Vagina (tissue), 2 donors: Measurements from ENCODE around the gene ST6GAL1. TPM values are rescaled to one million over a fixed set of nuclear protein-coding genes. Genes with fewer than 3 reads are reported as not detected.

Source experiments
- DNase-seq, 2 donors: peaks; one replicate each; pipeline ENCODE4 v3.0.0-alpha.2; 2017; ENCODE audit errors: extremely low spot score in 2 of 2
- H3K27ac ChIP-seq: fragments of 200-600 bp; sonication (generic); one replicate; pipeline ENCODE4 v1.5.1; 2019
- H3K27me3 ChIP-seq: fragments of 200-600 bp; sonication (generic); one replicate; pipeline ENCODE4 v1.5.1; 2019
- H3K36me3 ChIP-seq, 2 donors: fragments of 200-600 bp; sonication (generic); one replicate each; pipeline ENCODE4 v1.5.1; 2017 to 2019
- H3K4me1 ChIP-seq: fragments of 200-600 bp; sonication (generic); one replicate; pipeline ENCODE4 v1.5.1; 2019
- H3K4me3 ChIP-seq, 2 donors: fragments of 200-600 bp; sonication (generic); 1 replicate in 1 of 2; 2 replicates in 1 of 2; pipeline ENCODE4 v1.5.1; 2016 to 2019
- H3K9me3 ChIP-seq: fragments of 200-600 bp; sonication (generic); one replicate; pipeline ENCODE4 v1.5.1; 2019
- POLR2A ChIP-seq, 2 donors: fragments of 450-650 bp; IDR thresholded peaks; one replicate each; pipeline ENCODE4 v1.6.1; 2017; ENCODE audit warnings: antibody characterized with exemption in 2 of 2, mild to moderate bottlenecking in 2 of 2, moderate library complexity in 2 of 2
- POLR2AphosphoS5 ChIP-seq, 2 donors: sonication (generic); formaldehyde crosslinking; IDR thresholded peaks; one replicate each; pipeline ENCODE4 v1.9.0; 2017; ENCODE audit warnings: antibody characterized with exemption in 2 of 2, mild to moderate bottlenecking in 2 of 2, low read depth in 1 of 2; ENCODE audit not compliant: insufficient read depth in 1 of 2
- intact Hi-C: fragments of 100-400 bp; cut with DNase I; formaldehyde crosslinking; loops from one replicate; pipeline ENCODE4 v1.15.1; 2023
- total RNA-seq: library from RNA; depleted of rRNA; stranded (reverse); fragments of >200 nt; gene quantifications from one replicate; pipeline ENCODE4 v1.2.3, GENCODE V29; 2016
- TF ChIP-seq, protein P1 (sequence below), 3 experiments: fragments of 450-650 bp in 2 of 3; fragments of 200-600 bp in 1 of 3; sonication (generic) in 1 of 3; IDR thresholded peaks; one replicate each; pipeline ENCODE4 v1.5.1; 2017 to 2019; ENCODE audit warnings: antibody characterized with exemption in 3 of 3, mild to moderate bottlenecking in 2 of 3, moderate library complexity in 2 of 3

Gene ST6GAL1
- total RNA-seq, 1 donor from 2014 or later = 37.8 TPM

DNA sequence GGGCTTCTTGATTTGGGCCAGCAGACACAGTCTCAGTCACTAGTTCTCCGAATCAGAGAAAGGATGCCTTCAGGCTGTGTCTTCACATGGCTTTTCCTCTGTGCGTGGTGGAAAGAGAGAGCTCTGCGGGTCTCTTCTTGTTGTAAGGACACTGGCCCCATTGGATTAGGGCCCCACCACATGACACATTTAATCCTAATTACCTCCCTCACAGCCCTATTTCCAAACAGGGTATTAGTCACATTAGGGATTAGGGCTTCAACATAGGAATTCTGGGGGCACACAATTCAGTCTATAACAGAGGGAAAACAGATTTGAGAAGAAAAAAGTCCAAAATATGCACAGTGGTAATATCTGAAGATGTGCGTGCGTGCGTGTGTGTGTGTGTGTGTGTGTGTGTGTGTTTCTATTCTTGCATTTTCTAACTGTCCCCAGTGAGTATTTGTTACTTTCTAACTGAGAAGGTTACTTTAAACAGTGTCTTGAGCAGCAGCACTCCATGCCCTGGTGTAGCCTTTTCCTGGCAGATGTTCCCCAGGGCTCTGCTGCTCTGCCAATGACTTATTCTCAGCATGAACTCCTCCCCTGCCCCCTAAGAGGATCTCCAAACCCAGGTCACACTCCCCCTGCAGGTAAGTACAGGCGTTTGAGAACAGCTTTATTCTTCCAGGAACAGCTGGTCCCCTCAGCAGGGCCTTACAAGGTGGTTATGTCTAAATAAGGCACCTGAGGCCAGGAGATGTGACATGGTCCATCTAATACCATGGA is 136.1 kb downstream of the ST6GAL1 start:
- DNase-seq = peak in 1 of 2 donors; percentile 49
- no peak overlapping the region for H3K27ac ChIP-seq
- H3K27me3 ChIP-seq = no peaks in the 10 kb centered on the region
- H3K4me1 ChIP-seq = no peaks in the 10 kb centered on the region
- intact Hi-C loops = no loop called here
- H3K4me3 ChIP-seq = no peak overlapping the region
- no peaks in the 10 kb centered on the region for H3K9me3 ChIP-seq
- TF ChIP-seq POLR2AphosphoS5 (IDR thresholded peaks at IDR 0.05; ENCODE audit: insufficient read depth in 1 of 2, low read depth in 1 of 2) = no peak
- TF ChIP-seq POLR2A (IDR thresholded peaks at IDR 0.05) = no peak
- TF ChIP-seq, protein P1, sequence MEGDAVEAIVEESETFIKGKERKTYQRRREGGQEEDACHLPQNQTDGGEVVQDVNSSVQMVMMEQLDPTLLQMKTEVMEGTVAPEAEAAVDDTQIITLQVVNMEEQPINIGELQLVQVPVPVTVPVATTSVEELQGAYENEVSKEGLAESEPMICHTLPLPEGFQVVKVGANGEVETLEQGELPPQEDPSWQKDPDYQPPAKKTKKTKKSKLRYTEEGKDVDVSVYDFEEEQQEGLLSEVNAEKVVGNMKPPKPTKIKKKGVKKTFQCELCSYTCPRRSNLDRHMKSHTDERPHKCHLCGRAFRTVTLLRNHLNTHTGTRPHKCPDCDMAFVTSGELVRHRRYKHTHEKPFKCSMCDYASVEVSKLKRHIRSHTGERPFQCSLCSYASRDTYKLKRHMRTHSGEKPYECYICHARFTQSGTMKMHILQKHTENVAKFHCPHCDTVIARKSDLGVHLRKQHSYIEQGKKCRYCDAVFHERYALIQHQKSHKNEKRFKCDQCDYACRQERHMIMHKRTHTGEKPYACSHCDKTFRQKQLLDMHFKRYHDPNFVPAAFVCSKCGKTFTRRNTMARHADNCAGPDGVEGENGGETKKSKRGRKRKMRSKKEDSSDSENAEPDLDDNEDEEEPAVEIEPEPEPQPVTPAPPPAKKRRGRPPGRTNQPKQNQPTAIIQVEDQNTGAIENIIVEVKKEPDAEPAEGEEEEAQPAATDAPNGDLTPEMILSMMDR (IDR thresholded peaks at IDR 0.05) = no peak
- H3K36me3 ChIP-seq = no peaks in the 10 kb centered on the region

DNA sequence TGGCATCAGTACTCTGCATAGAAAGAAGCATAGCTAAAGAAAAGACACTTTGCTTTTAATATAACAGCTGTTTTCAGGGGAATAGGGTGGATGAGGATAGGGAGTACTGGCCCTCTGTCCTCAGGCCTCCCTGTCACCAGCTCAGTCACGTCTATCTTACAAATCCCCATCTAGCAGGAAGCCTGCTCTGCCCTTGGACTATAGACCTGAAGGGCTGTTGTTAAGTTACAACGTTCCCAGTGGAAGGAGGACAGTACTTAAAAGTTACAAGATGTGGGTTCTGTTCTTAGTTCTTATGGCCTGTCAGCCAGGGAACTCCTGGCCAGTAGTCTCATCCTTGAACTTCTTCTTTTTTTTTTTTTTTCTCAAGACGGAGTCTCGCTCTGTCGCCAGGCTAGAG is 138.5 kb downstream of the ST6GAL1 start:
- DNase-seq = no peak
- Histone ChIP-seq H3K27me3 (no peaks in the 10 kb centered on the region), H3K9me3 (no peaks in the 10 kb centered on the region), H3K4me3 (no peak overlapping the region), H3K36me3 (no peaks in the 10 kb centered on the region), H3K4me1 (no peaks in the 10 kb centered on the region), H3K27ac (no peak overlapping the region)
- intact Hi-C loops = no loop called here
- TF ChIP-seq, protein P1 (IDR thresholded peaks at IDR 0.05) = no peak
- TF ChIP-seq POLR2A (IDR thresholded peaks at IDR 0.05) (no peak), POLR2AphosphoS5 (IDR thresholded peaks at IDR 0.05; ENCODE audit: insufficient read depth in 1 of 2, low read depth in 1 of 2) (no peak)

DNA sequence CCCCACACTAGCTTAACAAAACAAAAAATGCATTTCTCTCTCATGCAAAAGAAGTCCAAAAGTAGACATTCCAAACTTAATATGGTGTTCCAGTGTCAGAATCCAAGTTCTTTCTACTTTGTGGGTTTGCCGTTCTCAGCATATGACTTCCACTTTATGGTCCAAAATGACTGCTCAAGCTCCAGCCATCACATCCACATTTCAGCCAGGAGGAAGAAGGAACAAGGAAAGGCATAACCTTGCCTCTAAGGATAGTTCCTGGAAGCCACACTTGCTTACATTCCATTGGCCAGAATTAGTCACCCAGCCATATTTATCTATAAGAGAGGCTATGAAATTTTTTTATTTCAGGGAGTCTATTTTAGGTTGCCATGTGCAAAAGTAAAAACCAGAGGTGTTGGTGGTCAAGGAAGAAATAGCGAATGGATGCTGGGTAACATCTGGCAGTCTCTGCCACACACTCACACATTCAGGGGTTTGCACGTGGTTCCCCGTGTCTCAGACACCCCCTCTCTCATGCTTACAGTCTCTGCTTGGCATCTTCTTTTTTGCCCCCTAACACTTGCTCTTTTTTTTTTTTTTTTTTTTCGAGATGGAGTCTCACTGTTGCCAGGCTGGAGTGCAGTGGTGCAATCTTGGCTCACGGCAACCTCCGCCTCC is 139.7 kb downstream of the ST6GAL1 start:
- Histone ChIP-seq H3K27me3 (no peaks in the 10 kb centered on the region), H3K9me3 (no peaks in the 10 kb centered on the region), H3K4me1 (no peaks in the 10 kb centered on the region), H3K4me3 (no peak overlapping the region), H3K27ac (no peak overlapping the region), H3K36me3 (peaks cover 0 to 3% of the 10 kb centered on the region in 2 donors)
- no peak for DNase-seq
- intact Hi-C loops = no loop called here
- TF ChIP-seq POLR2A (IDR thresholded peaks at IDR 0.05) = no peak
- no peak for TF ChIP-seq POLR2AphosphoS5 (IDR thresholded peaks at IDR 0.05; ENCODE audit: insufficient read depth in 1 of 2, low read depth in 1 of 2)
- TF ChIP-seq, protein P1 (IDR thresholded peaks at IDR 0.05) = no peak

DNA sequence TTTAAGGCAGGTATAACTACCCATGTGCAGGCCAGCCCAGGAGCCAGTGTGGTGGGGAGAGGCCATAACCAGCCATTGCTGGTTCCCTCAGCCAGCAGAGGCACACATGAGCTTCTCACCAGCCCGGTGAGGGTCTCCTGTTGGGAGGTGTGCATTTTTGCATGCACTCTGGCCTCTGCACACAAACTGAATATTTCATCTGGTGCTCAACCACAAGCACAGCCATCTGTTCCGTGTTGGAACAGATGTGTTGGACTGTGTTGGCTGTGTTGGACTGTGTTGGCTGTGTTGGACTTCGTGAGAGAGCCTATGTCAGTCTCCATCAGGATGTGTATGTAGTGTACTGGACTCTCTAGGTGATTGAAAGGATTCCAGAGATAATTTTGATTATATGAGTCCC is 141.8 kb downstream of the ST6GAL1 start:
- H3K27me3 ChIP-seq = no peaks in the 10 kb centered on the region
- no peak overlapping the region for H3K27ac ChIP-seq
- no peak overlapping the region for H3K4me3 ChIP-seq
- no peaks in the 10 kb centered on the region for H3K4me1 ChIP-seq
- intact Hi-C loops = no loop called here
- H3K36me3 ChIP-seq = peaks cover 0 to 10% of the 10 kb centered on the region in 2 donors
- no peaks in the 10 kb centered on the region for H3K9me3 ChIP-seq
- no peak for TF ChIP-seq POLR2AphosphoS5 (IDR thresholded peaks at IDR 0.05; ENCODE audit: insufficient read depth in 1 of 2, low read depth in 1 of 2)
- no peak for TF ChIP-seq POLR2A (IDR thresholded peaks at IDR 0.05)
- TF ChIP-seq, protein P1 (IDR thresholded peaks at IDR 0.05) = no peak
- peak in 1 of 2 donors; percentile 58 for DNase-seq

DNA sequence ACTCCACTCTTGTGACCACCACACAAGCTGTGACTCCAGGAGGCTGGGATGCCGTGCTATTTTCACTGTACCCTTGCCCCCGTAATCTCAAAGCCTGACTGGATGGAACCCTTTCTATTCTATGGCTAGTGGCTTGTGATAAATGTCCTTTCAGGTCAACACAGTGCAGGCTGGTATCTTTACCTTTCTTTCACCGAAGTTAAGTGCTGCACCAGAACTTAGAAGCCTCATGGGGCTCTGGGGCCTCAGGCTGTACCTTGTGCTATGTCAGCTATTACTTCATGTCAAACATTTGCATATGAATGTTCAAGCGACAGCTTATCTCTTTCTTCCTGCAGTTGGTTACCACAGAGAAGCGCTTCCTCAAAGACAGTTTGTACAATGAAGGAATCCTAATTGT is 142.2 kb downstream of the ST6GAL1 start:
- Histone ChIP-seq H3K4me1 (no peaks in the 10 kb centered on the region), H3K9me3 (no peaks in the 10 kb centered on the region), H3K4me3 (no peak overlapping the region), H3K27me3 (no peaks in the 10 kb centered on the region), H3K36me3 (peaks cover 0 to 10% of the 10 kb centered on the region in 2 donors), H3K27ac (no peak overlapping the region)
- DNase-seq = no peak
- TF ChIP-seq POLR2AphosphoS5 (IDR thresholded peaks at IDR 0.05; ENCODE audit: insufficient read depth in 1 of 2, low read depth in 1 of 2) (no peak), POLR2A (IDR thresholded peaks at IDR 0.05) (no peak)
- TF ChIP-seq, protein P1 (IDR thresholded peaks at IDR 0.05) = no peak
- intact Hi-C loops = no loop called here
